CD4-positive, alpha-beta memory T cell (primary cell): ENCODE data around the gene NAP1L4. TPM values are rescaled to one million over a fixed set of nuclear protein-coding genes. Genes with fewer than 3 reads are reported as not detected.

Source experiments
- CTCF ChIA-PET: fragments of 350-600 bp; sonication (Branson Sonifier 250); formaldehyde crosslinking; loops from one replicate; lab custom pipeline; 2021; ENCODE audit warnings: inconsistent platforms; ENCODE audit not compliant: partially characterized antibody; lab: Charles Lee
- POLR2A ChIA-PET: fragments of 350-600 bp; sonication (Branson Sonifier 250); formaldehyde crosslinking; loops from one replicate; lab custom pipeline; 2021; ENCODE audit not compliant: partially characterized antibody; lab: Charles Lee
- DNase-seq, 5 donors: peaks; one replicate each; pipeline versions ENCODE4 v3.0.0 to v3.0.0-alpha.2; 2020 to 2022; ENCODE audit warnings: mixed read lengths in 1 of 5
- H3K27ac ChIP-seq: one replicate; pipeline ENCODE4 v1.7.0; 2013; ENCODE audit warnings: low read depth, low read length
- H3K27me3 ChIP-seq: 2 replicates; pipeline ENCODE4 v1.7.0; 2013; ENCODE audit warnings: mild to moderate bottlenecking, low read length, moderate library complexity; ENCODE audit not compliant: insufficient read depth
- H3K36me3 ChIP-seq: 2 replicates; pipeline ENCODE4 v1.7.0; 2013; ENCODE audit warnings: mild to moderate bottlenecking, low read length, moderate library complexity; ENCODE audit not compliant: insufficient read depth
- H3K4me1 ChIP-seq: 2 replicates; pipeline ENCODE4 v1.7.0; 2013; ENCODE audit warnings: mild to moderate bottlenecking, low read length, moderate library complexity; ENCODE audit not compliant: insufficient read depth
- H3K4me3 ChIP-seq, 2 donors: one replicate each; pipeline ENCODE4 v1.7.0; 2013; ENCODE audit warnings: low read length in 2 of 2, mild to moderate bottlenecking in 1 of 2
- H3K9me3 ChIP-seq, 2 donors: one replicate each; pipeline ENCODE4 v1.7.0; 2013; ENCODE audit warnings: low read length in 2 of 2, control low read depth in 1 of 2; ENCODE audit not compliant: control insufficient read depth in 1 of 2
- H3K27ac Mint-ChIP-seq, 7 donors: one replicate each; pipeline ENCODE4 v1.8.0; 2020 to 2021; ENCODE audit warnings: mixed read lengths in 7 of 7, mild to moderate bottlenecking in 6 of 7, inconsistent platforms in 3 of 7, moderate library complexity in 3 of 7
- H3K27me3 Mint-ChIP-seq, 2 donors: one replicate each; pipeline ENCODE4 v1.8.0; 2020 to 2021; ENCODE audit warnings: mixed read lengths in 2 of 2
- H3K36me3 Mint-ChIP-seq, 2 donors: one replicate each; pipeline ENCODE4 v1.8.0; 2020 to 2021; ENCODE audit warnings: mixed read lengths in 2 of 2, inconsistent platforms in 1 of 2, mild to moderate bottlenecking in 1 of 2
- H3K4me1 Mint-ChIP-seq, 4 donors: one replicate each; pipeline ENCODE4 v1.8.0; 2020 to 2021; ENCODE audit warnings: mixed read lengths in 4 of 4, mild to moderate bottlenecking in 1 of 4
- H3K4me3 Mint-ChIP-seq, 8 donors: one replicate each; pipeline ENCODE4 v1.8.0; 2020 to 2021; ENCODE audit warnings: mixed read lengths in 8 of 8, mild to moderate bottlenecking in 7 of 8, moderate library complexity in 6 of 8, inconsistent platforms in 3 of 8
- H3K9me3 Mint-ChIP-seq, 8 donors: one replicate each; pipeline ENCODE4 v1.8.0; 2020 to 2021; ENCODE audit warnings: mixed read lengths in 8 of 8, mild to moderate bottlenecking in 5 of 8, inconsistent platforms in 3 of 8, moderate library complexity in 1 of 8
- intact Hi-C: fragments of 100-400 bp; cut with micrococcal nuclease; formaldehyde crosslinking; loops from one replicate; pipeline ENCODE4 v1.15.1; 2023
- polyA plus RNA-seq, 2 donors: library from polyadenylated mRNA; unstranded; fragments of 300-500 nt; fragmentation: Illumina TruSeq; gene quantifications; one replicate each; pipeline ENCODE4 v1.2.3, GENCODE V29; 2021
- total RNA-seq, 2 experiments: library from RNA; stranded (reverse); gene quantifications; one replicate each; pipeline ENCODE4 v1.2.3, GENCODE V29; 2021

NAP1L4 gene
- total and polyA plus RNA-seq, 4 experiments from 2014 or later, result 153 to 303 (median 230) TPM

DNA sequence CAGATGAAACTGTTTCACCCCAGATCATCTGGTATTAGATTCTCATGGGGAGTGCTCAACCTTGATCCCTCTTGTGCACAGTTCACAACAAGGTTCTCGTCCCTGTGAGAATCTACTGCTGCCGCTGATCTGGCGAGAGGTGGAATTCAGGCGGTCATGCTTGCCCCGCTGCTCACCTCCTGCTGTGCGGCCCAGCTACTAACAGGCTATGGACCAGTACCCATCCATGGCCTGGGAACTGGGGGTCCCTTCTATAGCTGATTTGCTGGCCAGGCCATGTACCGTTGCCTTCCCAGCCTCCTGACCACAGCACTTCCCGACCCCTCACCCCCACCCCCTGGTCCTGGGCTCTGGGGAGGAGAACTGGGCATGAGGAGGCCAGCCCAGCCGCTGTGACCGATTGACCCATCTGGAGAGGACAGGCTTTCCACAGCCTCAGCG, 65.5 kb downstream of the NAP1L4 start:
- H3K27ac ChIP-seq, result no peak overlapping the region
- Mint-ChIP-seq H3K9me3 (peaks cover 0 to 4% (median 0%) of the 10 kb centered on the region in 8 donors), H3K4me1 (peaks cover 10 to 29% (median 17%) of the 10 kb centered on the region in 4 donors), H3K4me3 (no peak overlapping the region), H3K36me3 (no peaks in the 10 kb centered on the region), H3K27ac (no peak overlapping the region), H3K27me3 (peaks cover 3 to 4% of the 10 kb centered on the region in 2 donors)
- no peak overlapping the region for H3K4me3 ChIP-seq
- H3K27me3 ChIP-seq, result no peaks in the 10 kb centered on the region
- ChIA-PET CTCF (interaction anchor here (1.0 kb wide), 1 partner anchor 34 kb away, joined by 3 read pairs; no protein-coding TSS in a partner anchor), POLR2A (no interaction called here)
- H3K4me1 ChIP-seq, result peaks cover 25% of the 10 kb centered on the region
- H3K9me3 ChIP-seq, result no peaks in the 10 kb centered on the region
- intact Hi-C loops, result no loop called here
- no peaks in the 10 kb centered on the region for H3K36me3 ChIP-seq
- DNase-seq, result no peak

GRCh38 chr11:2924821-2925675, 67.1 kb downstream of the NAP1L4 start:
- H3K4me1 ChIP-seq, result peaks cover 19% of the 10 kb centered on the region
- ChIA-PET CTCF (no interaction called here), POLR2A (no interaction called here)
- H3K4me3 Mint-ChIP-seq, result no peak overlapping the region
- H3K36me3 Mint-ChIP-seq, result no peaks in the 10 kb centered on the region
- H3K4me3 ChIP-seq, result no peak overlapping the region
- no peak overlapping the region for H3K27ac ChIP-seq
- DNase-seq, result no peak
- H3K36me3 ChIP-seq, result no peaks in the 10 kb centered on the region
- H3K27me3 ChIP-seq, result no peaks in the 10 kb centered on the region
- peaks cover 2 to 4% of the 10 kb centered on the region in 2 donors for H3K27me3 Mint-ChIP-seq
- intact Hi-C loops, result no loop called here
- no peak overlapping the region for H3K27ac Mint-ChIP-seq
- peaks cover 8 to 22% (median 13%) of the 10 kb centered on the region in 4 donors for H3K4me1 Mint-ChIP-seq
- H3K9me3 ChIP-seq, result no peaks in the 10 kb centered on the region
- peaks cover 0 to 4% (median 0%) of the 10 kb centered on the region in 8 donors for H3K9me3 Mint-ChIP-seq

DNA sequence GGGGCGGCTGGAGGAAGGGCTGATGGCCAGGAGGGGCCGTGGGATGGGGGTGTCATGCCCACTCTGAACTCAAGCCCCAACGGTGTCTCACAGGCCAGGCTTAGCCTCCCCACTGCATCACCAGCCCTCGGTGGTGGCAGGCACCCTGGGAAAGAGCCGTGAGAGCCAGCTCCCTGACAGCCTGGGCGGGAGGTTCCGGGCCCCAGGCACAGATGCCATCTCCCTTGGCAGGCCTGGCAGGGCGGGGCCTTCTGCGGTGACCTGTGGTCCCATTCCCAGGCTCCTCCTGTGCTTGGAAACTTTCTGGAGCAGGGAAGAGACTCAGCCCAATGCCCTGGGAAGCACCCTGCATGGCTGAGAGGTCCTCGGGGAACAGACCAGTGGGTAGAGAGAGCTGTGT, 67.7 kb downstream of the NAP1L4 start:
- H3K27ac ChIP-seq, result no peak overlapping the region
- H3K36me3 ChIP-seq, result no peaks in the 10 kb centered on the region
- H3K4me1 ChIP-seq, result peaks cover 13% of the 10 kb centered on the region
- no peaks in the 10 kb centered on the region for H3K27me3 ChIP-seq
- no peaks in the 10 kb centered on the region for H3K9me3 ChIP-seq
- no peak overlapping the region for H3K4me3 ChIP-seq
- intact Hi-C loops, result no loop called here
- Mint-ChIP-seq H3K27ac (no peak overlapping the region), H3K36me3 (no peaks in the 10 kb centered on the region), H3K9me3 (peaks cover 0 to 4% (median 0%) of the 10 kb centered on the region in 8 donors), H3K4me3 (no peak overlapping the region), H3K27me3 (peaks cover 2% of the 10 kb centered on the region in 2 donors), H3K4me1 (peaks cover 6 to 19% (median 10%) of the 10 kb centered on the region in 4 donors)
- POLR2A ChIA-PET, result no interaction called here
- CTCF ChIA-PET, result no interaction called here
- DNase-seq, result no peak

DNA sequence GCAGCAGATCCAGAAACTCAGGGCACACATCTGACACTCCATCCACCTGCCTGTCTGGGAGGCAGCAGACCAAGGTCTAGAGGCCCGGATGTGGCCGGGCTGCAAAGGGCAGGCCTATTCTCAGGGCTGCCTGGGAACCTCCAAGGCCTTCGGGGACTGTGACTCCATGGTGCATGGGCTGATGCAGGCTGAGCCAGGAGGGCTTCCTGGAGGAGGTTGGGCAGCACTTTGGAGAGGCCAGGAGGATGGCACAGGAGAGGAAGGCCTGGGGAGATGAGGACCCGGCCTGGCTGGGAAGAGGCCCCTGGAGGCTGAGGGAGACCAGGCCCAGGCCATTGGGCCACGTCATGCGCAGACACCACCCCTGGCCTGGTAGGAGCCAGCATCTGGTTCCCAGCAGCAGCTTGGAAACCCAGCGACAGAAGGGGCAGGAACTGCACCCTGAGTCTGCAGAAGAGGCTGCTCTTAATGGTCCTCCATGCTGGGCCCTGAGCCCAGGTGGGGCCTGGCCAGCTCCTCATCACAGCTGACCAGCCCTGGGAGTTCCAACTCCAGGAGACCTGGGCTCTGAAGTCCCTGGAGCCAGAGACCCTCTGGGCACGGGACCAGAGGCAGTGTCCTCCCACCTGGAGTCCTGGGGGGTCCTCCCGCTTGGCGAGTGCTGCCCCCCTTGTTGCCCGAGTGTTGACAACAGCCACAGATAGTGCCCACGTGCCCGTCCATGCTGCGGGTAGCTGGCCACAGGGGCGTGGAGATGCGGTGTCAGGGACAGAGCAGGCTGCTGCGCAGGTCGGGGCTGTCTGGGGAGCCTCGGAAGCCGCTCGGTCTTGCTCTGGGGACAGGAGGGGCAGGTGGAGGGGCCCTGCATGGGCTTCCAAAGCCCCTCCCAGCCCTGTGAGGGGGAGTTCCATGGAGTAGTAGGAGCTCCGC, 68.4 kb downstream of the NAP1L4 start:
- H3K4me3 ChIP-seq, result no peak overlapping the region
- Mint-ChIP-seq H3K4me1 (peaks cover 4 to 14% (median 9%) of the 10 kb centered on the region in 4 donors), H3K9me3 (no peaks in the 10 kb centered on the region), H3K27me3 (peaks cover 0 to 2% of the 10 kb centered on the region in 2 donors), H3K36me3 (no peaks in the 10 kb centered on the region), H3K27ac (no peak overlapping the region), H3K4me3 (no peak overlapping the region)
- POLR2A ChIA-PET, result no interaction called here
- H3K27me3 ChIP-seq, result no peaks in the 10 kb centered on the region
- CTCF ChIA-PET, result no interaction called here
- intact Hi-C loops, result no loop called here
- no peaks in the 10 kb centered on the region for H3K36me3 ChIP-seq
- no peak overlapping the region for H3K27ac ChIP-seq
- H3K4me1 ChIP-seq, result peaks cover 11% of the 10 kb centered on the region
- DNase-seq, result no peak
- H3K9me3 ChIP-seq, result no peaks in the 10 kb centered on the region

- no peak overlapping the region for H3K27ac Mint-ChIP-seq
- Histone ChIP-seq H3K36me3 (no peaks in the 10 kb centered on the region), H3K27me3 (no peaks in the 10 kb centered on the region), H3K4me1 (peaks cover under 1% of the 10 kb centered on the region), H3K4me3 (no peak overlapping the region), H3K27ac (no peak overlapping the region), H3K9me3 (no peaks in the 10 kb centered on the region)
- no peak for DNase-seq
- peaks cover 0 to 5% (median 2%) of the 10 kb centered on the region in 4 donors for H3K4me1 Mint-ChIP-seq
- H3K27me3 Mint-ChIP-seq, result no peaks in the 10 kb centered on the region
- no peaks in the 10 kb centered on the region for H3K36me3 Mint-ChIP-seq
- H3K9me3 Mint-ChIP-seq, result no peaks in the 10 kb centered on the region
- no peak overlapping the region for H3K4me3 Mint-ChIP-seq
- ChIA-PET POLR2A (no interaction called here), CTCF (no interaction called here)
- intact Hi-C loops, result no loop called here
These were observed 69.5 kb downstream of the NAP1L4 start for GRCh38 chr11:2922655-2923054.

- CTCF ChIA-PET, result no interaction called here
- H3K27ac ChIP-seq, result no peak overlapping the region
- Mint-ChIP-seq H3K27me3 (no peaks in the 10 kb centered on the region), H3K9me3 (no peaks in the 10 kb centered on the region), H3K36me3 (no peaks in the 10 kb centered on the region), H3K4me3 (no peak overlapping the region), H3K4me1 (no peaks in the 10 kb centered on the region), H3K27ac (no peak overlapping the region)
- H3K36me3 ChIP-seq, result no peaks in the 10 kb centered on the region
- H3K4me1 ChIP-seq, result no peaks in the 10 kb centered on the region
- H3K27me3 ChIP-seq, result no peaks in the 10 kb centered on the region
- DNase-seq, result no peak
- intact Hi-C loops, result no loop called here
- H3K4me3 ChIP-seq, result no peak overlapping the region
- H3K9me3 ChIP-seq, result no peaks in the 10 kb centered on the region
- POLR2A ChIA-PET, result no interaction called here
These were observed 70.2 kb downstream of the NAP1L4 start for GRCh38 chr11:2921742-2922493.
